DMS114 treated with DMSO at 0.1 percent for 48 hours (cell line): ENCODE data around the gene NAV2.

Experiments used
- DNase-seq: peaks from one replicate; lab custom pipeline; 2025; ENCODE audit not compliant: unreplicated experiment; lab: John Stamatoyannopoulos, UW

Gene NAV2

DNA sequence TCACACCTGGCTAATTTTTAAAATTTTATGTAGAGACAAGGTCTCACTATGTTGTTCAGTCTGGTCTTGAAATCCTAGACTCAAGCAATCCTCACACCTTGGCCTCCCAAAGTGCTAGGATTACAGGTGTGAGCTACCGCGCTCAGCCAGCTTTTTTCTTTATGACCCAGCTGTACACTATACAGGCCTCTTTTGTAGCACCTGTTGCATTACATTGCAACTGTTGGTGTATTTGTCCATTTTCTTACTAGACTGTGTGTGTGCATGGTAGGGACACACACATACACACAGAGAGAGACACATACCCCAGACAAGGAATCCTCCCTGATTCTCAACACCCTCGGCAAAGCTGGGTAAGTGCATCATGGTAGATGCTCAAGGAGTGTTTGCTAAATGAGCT is 61.7 kb downstream of the NAV2 start:
- no peak for DNase-seq

- no peak for DNase-seq
Observed at GRCh38 chr11:19774817-19775580, 62.4 kb downstream of the NAV2 start.

DNA sequence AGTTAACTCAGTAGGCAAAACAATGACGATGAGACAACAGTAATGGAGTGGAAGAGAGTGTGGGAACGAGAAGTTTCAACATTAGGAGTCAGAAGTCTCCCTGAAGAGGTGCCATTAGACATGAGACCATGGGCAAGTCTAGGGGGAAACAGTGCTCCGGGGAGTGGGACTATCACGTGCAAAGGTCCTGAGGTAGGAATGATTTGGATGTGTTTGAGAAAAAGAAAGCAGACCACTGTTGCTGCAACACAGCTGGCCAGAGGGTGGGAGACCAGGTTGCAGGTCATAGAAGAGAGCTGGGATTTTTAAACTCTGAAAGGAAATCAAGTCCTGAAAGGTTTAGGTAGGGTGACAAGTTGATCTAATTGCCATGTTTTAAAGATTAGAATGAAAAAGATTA is 63.0 kb downstream of the NAV2 start:
- DNase-seq: no peak

GRCh38 chr11:19777039-19777376 is 64.4 kb downstream of the NAV2 start:
- DNase-seq: no peak

GRCh38 chr11:19777377-19778102 is 64.9 kb downstream of the NAV2 start:
- no peak for DNase-seq

DNA sequence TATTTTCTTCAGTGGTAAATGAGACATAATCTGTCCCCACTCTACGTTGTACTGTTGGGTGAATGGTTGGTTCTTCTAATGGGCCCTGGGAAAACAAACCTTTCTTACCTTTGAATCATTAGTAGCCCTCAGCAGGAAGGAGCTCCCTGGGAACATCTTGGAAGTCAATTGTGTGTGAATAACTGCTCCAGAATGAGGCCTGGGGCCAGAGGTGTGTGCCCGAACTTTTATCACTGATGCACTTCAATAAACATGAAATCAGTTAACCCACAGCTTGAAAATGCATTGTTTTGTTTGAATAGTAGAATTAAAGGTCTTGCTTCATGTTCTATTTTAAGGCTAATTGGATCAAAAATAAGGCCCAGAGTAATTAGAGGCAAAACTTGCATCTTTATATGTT is 67.1 kb downstream of the NAV2 start:
- no peak for DNase-seq

DNA sequence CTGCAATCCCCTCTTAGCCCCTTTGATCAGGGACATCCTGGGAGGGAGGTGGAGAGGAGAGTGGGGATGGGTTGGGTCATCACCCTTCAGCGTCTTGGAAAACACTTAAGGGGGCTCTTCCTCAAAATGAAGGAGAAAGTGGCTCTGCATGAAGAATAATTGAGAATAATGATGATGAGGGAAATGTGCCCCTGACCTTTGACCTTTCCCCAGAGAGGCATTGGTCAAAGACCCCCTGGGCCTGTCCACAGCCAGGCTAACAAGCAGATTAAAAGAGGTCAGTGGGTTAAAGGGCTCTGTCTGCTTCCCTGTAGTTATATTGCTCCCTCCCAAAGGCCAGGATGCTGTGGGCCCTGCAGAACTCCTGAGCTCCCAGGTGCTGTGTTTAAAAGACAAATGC is 68.7 kb downstream of the NAV2 start:
- no peak for DNase-seq

DNA sequence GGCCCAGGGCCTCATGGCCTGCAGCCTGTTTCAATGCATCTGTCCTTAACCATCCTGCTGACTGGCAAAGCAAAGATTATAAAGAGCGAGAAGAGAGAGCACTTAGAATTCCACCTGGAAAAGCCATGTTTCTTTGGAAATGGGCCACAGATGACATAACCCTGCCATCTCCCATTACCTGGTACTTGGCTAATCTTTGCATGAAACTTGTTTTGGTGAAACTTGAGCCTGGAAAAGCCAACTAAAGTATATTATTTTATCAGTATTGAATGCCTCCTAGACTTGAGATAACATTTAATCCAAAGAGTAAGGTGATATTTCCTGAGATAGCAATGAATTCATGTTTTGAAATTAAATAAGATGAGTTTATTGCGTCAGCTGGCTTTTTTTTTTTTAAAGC is 72.6 kb downstream of the NAV2 start:
- no peak for DNase-seq

GRCh38 chr11:19786644-19787043 is 74.0 kb downstream of the NAV2 start:
- DNase-seq: no peak

DNA sequence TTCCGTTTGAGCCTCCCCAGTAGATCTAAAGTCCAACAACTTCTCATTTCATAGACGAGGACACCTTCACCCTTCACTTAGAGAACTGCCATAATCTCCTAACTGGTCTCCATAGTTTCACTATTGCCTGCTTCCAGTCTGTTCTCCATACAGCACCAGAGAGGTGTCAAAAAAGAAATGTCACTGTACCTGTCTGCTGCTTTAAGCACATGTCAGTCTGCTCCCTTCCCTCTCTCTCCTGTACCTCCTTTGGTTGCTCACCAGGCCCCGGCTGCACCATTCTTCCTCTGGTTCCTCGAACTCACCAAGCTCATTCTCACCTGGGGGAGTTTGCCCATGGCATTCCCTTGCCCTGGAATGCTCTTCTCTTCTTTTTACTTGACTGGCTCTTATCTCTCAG is 75.8 kb downstream of the NAV2 start:
- no peak for DNase-seq

DNA sequence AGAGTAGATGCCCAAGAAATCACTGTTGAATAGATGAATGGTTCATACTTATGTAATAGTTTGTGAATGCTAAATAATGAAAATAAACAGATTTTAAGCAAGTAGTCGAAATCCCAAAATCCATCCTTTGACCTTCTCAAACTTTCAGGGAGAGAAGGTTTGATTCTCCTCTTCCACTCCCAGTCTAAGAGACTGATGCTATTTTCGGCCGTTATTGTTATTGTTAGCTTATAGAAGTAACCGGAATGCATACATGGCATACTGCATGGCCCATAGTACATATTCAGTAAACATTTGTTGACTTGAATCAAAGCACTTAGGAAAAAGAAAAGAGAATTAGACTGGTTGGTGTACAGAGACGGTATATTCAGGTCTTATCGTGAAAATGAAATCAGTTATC is 76.6 kb downstream of the NAV2 start:
- no peak for DNase-seq

DNA sequence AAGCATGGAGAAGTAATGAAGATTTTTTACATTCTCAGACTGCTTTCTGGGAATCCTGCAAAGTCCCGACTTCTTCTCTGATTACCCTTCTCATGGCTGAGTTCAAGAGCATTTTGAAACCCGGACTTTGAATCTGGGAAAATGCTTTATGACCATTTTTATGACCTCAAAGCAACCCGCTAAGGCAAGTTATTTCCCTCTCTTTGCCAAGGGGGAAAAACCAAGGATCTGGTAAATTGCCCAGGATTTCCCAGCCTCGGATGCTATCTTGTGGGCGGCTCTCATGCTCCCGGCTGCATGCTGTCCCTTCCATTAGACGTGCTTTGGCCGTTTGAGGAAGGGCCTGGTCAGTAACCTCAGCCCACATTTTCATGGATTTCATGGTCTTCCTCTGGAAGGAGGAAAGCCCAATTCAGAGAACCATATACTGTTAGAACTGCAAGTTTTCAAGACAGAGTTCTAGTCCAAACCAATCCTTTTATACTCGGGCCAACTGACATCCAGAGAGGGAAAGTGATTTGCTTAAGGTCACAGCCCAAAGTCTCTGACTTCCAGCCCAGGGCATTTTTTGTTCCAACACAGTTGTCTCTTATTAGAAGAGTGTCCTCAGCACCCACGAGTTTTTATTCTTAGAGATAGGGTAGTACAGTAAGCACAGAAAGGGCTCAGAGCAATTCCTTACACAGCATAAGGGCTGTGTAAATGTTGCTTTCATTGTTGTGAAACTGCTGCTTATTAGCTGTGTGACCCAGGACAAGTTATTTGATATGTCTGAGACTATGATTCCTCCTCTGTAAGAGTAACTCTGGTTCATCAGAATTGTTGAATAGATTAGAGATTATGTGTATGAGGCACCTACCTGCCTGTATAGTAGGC is 77.4 kb downstream of the NAV2 start:
- DNase-seq: no peak

- no peak for DNase-seq
Observed at GRCh38 chr11:19790831-19791552, 78.4 kb downstream of the NAV2 start.

GRCh38 chr11:19792510-19792909 is 79.9 kb downstream of the NAV2 start:
- DNase-seq: no peak

DNA sequence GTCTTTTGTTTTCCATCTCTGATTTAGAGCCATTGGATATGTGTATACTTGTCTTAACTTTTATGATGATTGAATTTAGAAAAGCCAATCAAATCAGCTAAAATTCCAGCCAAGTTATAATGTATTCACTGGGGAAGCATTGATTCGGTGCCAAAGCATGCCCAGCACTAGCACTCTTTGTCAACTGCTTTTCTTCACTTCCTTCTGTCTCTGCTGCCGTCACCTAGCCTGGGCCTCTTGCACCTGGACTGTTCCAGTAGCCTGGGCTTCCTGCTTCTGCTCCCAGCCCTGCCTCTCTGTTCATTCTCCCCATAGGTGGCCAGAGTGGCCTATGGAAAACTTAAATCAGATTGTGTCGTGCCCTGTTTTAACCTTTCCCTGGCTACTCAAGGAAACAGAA is 80.7 kb downstream of the NAV2 start:
- no peak for DNase-seq

DNA sequence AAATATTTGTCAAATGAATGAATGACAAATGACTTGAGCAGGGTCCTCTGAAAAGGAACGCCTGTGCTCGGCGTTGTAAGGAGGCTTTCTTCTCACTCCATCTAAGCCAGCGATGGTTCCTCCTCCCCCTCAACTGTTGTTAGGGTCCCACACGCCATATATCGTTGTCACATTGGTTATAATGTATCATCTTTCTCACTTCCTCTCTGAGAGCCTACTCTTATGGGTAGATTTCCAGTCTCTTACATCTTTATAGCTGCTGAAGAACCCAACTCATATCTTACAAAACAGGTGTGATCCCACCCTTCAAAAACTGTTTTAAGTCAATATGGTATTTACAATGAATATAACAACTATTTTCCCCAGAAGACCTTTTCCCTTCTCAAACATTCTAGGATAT is 81.5 kb downstream of the NAV2 start:
- DNase-seq: no peak

GRCh38 chr11:19795082-19795481 is 82.4 kb downstream of the NAV2 start:
- DNase-seq: no peak

DNA sequence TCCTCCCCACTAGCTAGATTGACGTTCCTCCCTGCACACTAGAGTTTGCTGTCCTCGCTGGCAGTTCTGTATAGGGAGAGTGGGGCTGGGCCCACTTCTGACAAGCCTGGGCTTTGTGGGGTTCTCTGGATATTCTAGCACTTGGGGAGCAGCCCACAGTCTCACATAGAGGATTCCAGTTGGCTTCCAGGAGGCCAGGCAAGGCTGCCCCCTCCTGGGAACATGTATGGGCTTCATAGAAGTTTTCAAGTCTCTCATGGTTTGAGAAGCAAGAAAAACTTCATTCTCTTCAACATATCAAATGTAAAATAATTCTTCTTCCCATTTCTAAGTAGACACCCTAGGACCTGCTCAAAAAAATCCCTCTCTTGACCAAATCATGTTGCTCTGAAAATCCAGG is 87.5 kb downstream of the NAV2 start:
- no peak for DNase-seq

GRCh38 chr11:19800714-19801519 is 88.3 kb downstream of the NAV2 start:
- DNase-seq: no peak

- no peak for DNase-seq
Observed at GRCh38 chr11:19802773-19803293, 90.2 kb downstream of the NAV2 start.
